HG03460 (cell line): ENCODE results near the gene EMC6.
A peak's percentile ranks its signal among the peaks of the same experiment; 100 is the strongest.
"Not testable (repeated sequence)": the region's sequence is repeated elsewhere in the genome, so short reads cannot be mapped to it uniquely, and the experiment has no call there.

Experiments
- ATAC-seq: cut with Tn5 transposase; IDR thresholded peaks from one replicate; pipeline ENCODE4 v1.9.1; 2021; ENCODE audit not compliant: unreplicated experiment

The EMC6 gene

DNA sequence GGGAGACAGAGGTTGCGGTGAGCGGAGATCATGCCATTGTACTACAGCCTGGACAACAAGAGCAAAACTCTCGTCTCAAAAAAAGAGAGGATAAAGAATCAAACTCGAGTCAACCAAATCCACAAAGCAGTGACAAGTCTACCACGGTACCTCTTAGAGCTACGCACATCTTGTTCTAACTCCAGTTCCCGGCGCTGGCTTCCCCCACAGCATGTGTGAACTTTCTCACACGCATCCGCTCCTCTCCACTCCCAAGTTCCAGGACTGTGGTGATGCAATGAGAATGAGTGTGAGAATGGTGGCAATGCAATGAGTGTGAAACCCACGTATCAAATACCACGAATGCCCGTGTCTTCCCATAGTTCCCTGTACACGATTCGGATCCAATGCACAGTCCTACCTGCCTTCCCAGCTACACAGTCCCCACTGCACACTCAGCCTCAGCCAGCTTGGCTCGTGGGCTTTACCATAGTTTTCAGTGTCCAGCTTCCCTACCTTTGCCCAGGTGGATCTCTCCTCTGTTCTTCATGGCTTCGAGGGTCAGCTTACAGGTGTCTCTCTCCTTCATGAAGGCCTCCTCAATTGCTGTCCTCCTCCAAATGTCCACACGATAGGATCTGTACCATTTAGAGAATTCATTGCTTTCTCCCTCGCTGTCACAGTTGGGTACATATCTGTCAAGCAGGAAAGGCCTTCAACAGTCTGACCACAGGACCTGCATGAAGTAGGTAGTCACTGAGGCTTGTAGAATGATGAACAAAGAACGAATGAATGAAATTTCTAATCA, 36.5 kb downstream of the EMC6 start:
- ATAC-seq: no peak

DNA sequence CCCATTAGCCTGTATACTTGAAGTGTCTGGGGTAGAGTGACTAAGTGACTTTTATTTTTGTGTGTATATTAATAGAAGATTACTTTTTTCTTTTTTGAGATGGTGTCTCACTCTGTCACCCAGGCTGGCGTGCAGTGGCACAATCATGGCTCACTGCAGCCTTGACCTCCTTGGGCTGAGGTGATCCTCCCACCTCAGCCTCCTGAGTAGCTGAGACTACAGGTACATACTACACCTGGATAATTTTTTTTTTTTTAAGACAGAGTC, 37.0 kb downstream of the EMC6 start:
- ATAC-seq: not testable (repeated sequence)

DNA sequence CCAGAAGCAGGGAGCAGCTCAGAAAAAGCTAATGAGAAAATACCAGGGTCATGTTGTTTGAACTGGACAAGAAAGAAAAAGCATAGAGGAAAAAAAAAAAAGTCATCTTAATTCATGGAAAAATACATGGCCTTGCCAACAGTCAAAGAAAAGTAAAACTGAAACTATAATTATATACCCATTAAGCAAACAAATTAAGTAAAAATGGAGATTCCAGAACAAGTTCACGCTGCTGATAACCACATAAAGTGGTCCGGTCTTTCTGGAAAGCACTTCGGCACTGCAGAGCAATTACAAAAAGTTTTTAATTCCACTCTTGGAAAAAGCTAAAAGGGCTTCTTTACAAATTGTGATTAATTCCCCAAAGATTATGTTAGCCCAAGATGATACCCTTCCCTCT, 39.8 kb downstream of the EMC6 start:
- ATAC-seq: no peak

DNA sequence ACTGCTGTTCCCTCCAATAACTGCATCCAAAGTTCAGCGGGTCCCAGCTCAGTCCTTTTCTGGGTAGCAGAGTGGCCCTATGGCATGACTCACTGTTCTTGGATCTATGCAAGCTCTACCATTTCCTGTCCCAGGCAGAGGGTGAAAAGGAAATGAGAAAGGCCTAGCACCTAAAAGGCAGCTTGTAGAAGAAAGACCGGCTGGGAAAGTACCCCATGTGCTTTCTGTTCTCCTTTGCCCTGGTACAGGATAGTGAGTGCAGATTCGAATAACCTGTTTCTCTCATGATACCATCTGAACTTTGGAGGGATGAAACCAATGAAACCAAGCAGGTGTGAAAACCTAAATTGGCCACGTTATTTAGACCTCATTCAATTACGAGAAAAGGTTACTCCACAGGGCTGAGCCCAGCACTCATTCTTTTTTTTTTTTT, 42.4 kb downstream of the EMC6 start:
- ATAC-seq: peak; percentile 93

DNA sequence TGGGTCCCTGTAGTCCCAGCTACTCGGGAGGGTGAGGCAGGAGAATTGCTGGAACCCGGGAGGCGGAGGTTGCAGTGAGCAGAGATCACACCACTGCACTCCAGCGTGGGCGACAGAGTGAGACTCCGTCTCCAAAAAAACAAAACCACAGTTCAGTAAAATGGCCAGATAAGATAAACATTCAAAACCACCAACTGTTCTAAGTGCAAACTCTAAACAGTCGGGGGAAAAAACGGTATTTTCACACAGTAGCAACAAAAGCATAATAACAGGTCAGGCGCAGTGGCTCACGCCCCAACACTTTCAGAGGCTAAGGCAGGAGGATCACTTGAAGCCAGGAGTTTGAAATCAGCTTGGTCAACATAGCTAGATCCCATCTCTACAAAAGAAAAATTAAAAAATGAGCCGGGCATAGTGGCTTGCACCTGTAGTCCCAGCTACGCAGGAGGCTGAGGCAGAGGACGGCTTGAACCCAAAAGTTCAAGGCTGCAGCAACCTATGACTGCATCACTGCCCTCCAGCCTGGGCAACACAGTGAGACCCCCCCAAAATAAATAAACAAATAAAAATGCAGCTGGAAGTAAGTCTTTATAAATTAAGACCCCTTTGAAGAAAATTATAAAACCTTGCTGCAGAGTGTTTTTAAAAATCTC, 44.3 kb downstream of the EMC6 start:
- ATAC-seq: no peak

DNA sequence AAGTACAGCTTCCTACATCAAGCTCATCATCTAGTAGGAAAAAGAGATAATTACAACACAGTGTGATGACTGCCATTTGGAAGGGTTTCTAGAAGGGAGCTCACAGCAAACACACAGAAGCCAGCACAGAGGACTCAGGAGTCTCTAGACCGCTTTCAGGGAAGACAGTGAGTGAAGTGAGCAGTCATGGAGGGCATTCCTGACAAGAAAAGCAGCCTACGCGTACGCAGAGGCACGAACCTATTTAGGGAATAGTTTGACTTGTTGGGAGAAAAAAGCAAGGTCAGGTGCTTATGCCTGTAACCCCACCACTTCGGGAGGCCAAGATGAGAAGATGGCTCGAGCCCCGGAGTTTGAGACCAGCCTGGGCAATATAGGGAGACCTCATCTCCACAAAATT, 46.7 kb downstream of the EMC6 start:
- ATAC-seq: no peak

DNA sequence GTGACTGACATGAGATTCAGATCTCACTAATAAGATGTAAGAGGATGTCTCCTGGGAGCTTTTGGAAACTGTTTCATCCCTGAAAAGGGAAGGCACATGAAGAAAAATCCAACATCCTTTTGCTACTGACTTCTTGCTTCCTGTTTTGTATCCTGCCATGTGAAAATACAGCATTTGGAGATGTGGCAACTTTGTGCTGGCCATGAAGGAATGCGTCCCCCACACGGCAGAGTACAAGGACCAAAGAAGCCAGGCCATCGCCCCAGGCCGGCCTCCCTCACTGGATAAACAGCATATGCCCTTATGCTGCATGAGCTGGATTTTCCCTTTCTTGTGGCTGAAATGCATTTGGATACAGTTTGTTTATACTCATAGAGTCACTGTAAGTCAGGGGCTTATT, 49.6 kb downstream of the EMC6 start:
- ATAC-seq: no peak

DNA sequence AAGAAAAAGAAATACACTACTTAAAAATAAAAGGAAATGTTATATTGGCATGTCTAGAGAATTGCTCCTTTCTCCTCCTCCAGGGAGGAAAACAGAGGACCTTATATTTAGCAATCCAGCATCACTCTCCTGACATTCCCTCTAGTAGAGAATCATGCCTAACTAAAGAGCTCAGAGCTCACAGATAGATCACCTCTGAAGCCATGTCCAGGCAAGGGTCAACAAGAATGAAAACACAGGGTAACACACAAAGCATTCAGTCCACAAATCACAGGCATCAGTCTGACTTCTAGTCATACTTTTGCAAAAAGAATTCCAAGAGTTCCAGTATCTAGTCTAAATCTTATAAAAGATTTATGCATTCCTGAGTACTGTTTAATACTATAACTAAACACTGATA, 50.7 kb downstream of the EMC6 start:
- ATAC-seq: no peak
